Measurements from ENCODE around the gene SIGLEC10. TPM values are rescaled to one million over a fixed set of nuclear protein-coding genes. Genes with fewer than 3 reads are reported as not detected.

Gene SIGLEC10
- total RNA-seq, 1 experiment from 2014 or later: not detected

GRCh38 chr19:51380379-51380778 is 37.1 kb downstream of the SIGLEC10 start:
- Mint-ChIP-seq H3K4me1 (ENCODE audit: low read depth, unreplicated experiment) (no peaks in the 10 kb centered on the region), H3K27ac (ENCODE audit: unreplicated experiment) (no peak overlapping the region), H3K4me3 (ENCODE audit: unreplicated experiment) (no peak overlapping the region), H3K36me3 (ENCODE audit: insufficient read depth, unreplicated experiment) (no peaks in the 10 kb centered on the region), H3K27me3 (ENCODE audit: insufficient read depth, unreplicated experiment) (no peaks in the 10 kb centered on the region), H3K9me3 (ENCODE audit: unreplicated experiment) (no peaks in the 10 kb centered on the region)
- ChIA-PET CTCF (no interaction called here), POLR2A (no interaction called here)
- no peaks in the 10 kb centered on the region for H3K27me3 ChIP-seq (replicated peaks; ENCODE audit: control insufficient read depth, insufficient read depth, low read length)
- no peak overlapping the region for H3K4me3 ChIP-seq (ENCODE audit: low read depth, low read length)
- TF ChIP-seq, protein P1, sequence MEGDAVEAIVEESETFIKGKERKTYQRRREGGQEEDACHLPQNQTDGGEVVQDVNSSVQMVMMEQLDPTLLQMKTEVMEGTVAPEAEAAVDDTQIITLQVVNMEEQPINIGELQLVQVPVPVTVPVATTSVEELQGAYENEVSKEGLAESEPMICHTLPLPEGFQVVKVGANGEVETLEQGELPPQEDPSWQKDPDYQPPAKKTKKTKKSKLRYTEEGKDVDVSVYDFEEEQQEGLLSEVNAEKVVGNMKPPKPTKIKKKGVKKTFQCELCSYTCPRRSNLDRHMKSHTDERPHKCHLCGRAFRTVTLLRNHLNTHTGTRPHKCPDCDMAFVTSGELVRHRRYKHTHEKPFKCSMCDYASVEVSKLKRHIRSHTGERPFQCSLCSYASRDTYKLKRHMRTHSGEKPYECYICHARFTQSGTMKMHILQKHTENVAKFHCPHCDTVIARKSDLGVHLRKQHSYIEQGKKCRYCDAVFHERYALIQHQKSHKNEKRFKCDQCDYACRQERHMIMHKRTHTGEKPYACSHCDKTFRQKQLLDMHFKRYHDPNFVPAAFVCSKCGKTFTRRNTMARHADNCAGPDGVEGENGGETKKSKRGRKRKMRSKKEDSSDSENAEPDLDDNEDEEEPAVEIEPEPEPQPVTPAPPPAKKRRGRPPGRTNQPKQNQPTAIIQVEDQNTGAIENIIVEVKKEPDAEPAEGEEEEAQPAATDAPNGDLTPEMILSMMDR (IDR thresholded peaks at IDR 0.05; ENCODE audit: insufficient read depth in 1 of 2, low read depth in 1 of 2, low read length in 1 of 2, severe bottlenecking in 1 of 2, unreplicated experiment in 1 of 2): no peak
- no TSS peak for BruUV-seq (replicated peaks)
- H3K4me1 ChIP-seq: no peaks in the 10 kb centered on the region
- no peaks in the 10 kb centered on the region for H3K36me3 ChIP-seq (ENCODE audit: control insufficient read depth, insufficient read depth, low read length)
- H3K9me3 ChIP-seq: peaks cover 14% of the 10 kb centered on the region
- DNase-seq: no peak
- intact Hi-C loops (cut with micrococcal nuclease; ENCODE audit: unreplicated experiment): no loop called here

DNA sequence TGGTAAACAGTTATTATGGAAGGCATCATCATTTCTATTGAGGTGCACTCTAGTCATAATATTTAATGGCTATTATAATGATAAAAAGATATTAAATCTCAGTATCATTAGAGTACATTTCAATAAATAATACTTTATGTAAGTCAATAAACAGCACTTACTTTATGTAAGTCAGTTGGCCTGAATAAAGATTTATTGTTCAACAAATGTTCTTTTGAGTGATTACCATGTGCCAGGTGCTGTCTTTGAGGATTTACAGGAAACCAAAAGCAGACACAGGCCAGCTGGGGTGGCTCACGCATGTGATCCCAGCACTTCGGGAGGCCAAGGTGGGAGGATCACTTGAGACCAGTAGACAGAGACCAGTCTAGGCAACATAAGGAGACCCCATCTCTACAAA is 40.0 kb downstream of the SIGLEC10 start:
- Histone ChIP-seq H3K9me3 (peaks cover 14% of the 10 kb centered on the region), H3K4me3 (ENCODE audit: low read depth, low read length) (no peak overlapping the region), H3K36me3 (ENCODE audit: control insufficient read depth, insufficient read depth, low read length) (no peaks in the 10 kb centered on the region), H3K4me1 (no peaks in the 10 kb centered on the region), H3K27me3 (replicated peaks; ENCODE audit: control insufficient read depth, insufficient read depth, low read length) (no peaks in the 10 kb centered on the region)
- CTCF ChIA-PET: no interaction called here
- Mint-ChIP-seq H3K27me3 (ENCODE audit: insufficient read depth, unreplicated experiment) (no peaks in the 10 kb centered on the region), H3K9me3 (ENCODE audit: unreplicated experiment) (no peaks in the 10 kb centered on the region), H3K36me3 (ENCODE audit: insufficient read depth, unreplicated experiment) (no peaks in the 10 kb centered on the region), H3K4me3 (ENCODE audit: unreplicated experiment) (no peak overlapping the region), H3K27ac (ENCODE audit: unreplicated experiment) (no peak overlapping the region), H3K4me1 (ENCODE audit: low read depth, unreplicated experiment) (no peaks in the 10 kb centered on the region)
- intact Hi-C loops (cut with micrococcal nuclease; ENCODE audit: unreplicated experiment): no loop called here
- no peak for DNase-seq
- no TSS peak for BruUV-seq (replicated peaks)
- TF ChIP-seq, protein P1 (IDR thresholded peaks at IDR 0.05; ENCODE audit: insufficient read depth in 1 of 2, low read depth in 1 of 2, low read length in 1 of 2, severe bottlenecking in 1 of 2, unreplicated experiment in 1 of 2): no peak
- POLR2A ChIA-PET: interaction anchor here (2.0 kb wide), 1 partner anchor 10 kb away, joined by 10 read pairs; no protein-coding TSS in a partner anchor

- Mint-ChIP-seq H3K4me3 (ENCODE audit: unreplicated experiment) (no peak overlapping the region), H3K36me3 (ENCODE audit: insufficient read depth, unreplicated experiment) (peaks cover under 1% of the 10 kb centered on the region), H3K9me3 (ENCODE audit: unreplicated experiment) (no peaks in the 10 kb centered on the region), H3K4me1 (ENCODE audit: low read depth, unreplicated experiment) (no peaks in the 10 kb centered on the region), H3K27me3 (ENCODE audit: insufficient read depth, unreplicated experiment) (no peaks in the 10 kb centered on the region), H3K27ac (ENCODE audit: unreplicated experiment) (no peak overlapping the region)
- BruUV-seq (replicated peaks): no TSS peak
- Histone ChIP-seq H3K4me1 (no peaks in the 10 kb centered on the region), H3K4me3 (ENCODE audit: low read depth, low read length) (no peak overlapping the region), H3K9me3 (no peaks in the 10 kb centered on the region; the same call in 1 of the 2 replicates), H3K27me3 (replicated peaks; ENCODE audit: control insufficient read depth, insufficient read depth, low read length) (no peaks in the 10 kb centered on the region), H3K36me3 (ENCODE audit: control insufficient read depth, insufficient read depth, low read length) (no peaks in the 10 kb centered on the region)
- no peak for DNase-seq
- TF ChIP-seq, protein P1 (IDR thresholded peaks at IDR 0.05; ENCODE audit: insufficient read depth in 1 of 2, low read depth in 1 of 2, low read length in 1 of 2, severe bottlenecking in 1 of 2, unreplicated experiment in 1 of 2): no peak
- CTCF ChIA-PET: no interaction called here
- POLR2A ChIA-PET: interaction anchor here (2.0 kb wide), 1 partner anchor 8 kb away, joined by 10 read pairs; no protein-coding TSS in a partner anchor
- intact Hi-C loops (cut with micrococcal nuclease; ENCODE audit: unreplicated experiment): no loop called here
Observed at GRCh38 chr19:51375504-51376221, 41.8 kb downstream of the SIGLEC10 start.
